ENCODE measurements around the gene RPTOR.

DNA sequence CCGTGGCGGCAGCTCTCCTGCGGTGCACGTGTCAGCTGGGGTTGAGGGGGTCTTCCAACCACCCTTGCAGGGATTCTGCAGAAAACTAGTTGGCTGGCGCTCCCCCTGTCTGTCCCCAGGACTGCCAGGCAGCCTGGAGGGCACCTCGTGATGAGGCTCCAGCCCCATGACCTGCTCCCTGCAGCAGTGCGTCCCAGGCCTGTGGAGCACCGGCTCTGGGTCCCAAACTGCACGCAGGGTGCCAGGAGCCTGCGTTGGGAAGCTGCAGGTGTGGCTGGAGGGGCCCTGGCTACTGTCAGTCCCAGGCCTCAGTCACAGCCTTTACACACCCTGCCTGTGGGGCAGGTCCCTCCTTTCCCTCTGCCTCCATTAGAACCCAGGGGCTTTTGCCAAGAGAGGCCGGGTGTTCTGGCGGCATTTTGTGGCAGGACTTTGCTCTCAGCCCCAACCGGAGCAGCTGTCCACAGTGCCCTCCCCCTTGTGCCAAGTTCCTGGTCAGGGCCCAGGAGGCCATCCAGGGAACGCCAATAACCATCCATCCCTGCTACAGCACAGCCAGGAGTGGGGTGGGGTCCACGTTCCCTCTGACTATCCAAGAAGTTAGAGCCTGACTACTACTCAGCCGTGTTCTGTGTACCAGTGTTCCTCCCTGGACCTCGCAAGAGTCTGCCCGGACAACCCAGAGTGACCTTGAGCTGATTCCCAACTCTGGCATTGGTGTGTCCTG is 456.2 kb downstream of the RPTOR start:
- no peak for TF ChIP-seq CTCF (IDR thresholded peaks at IDR 0.05)
- no peak for TF ChIP-seq EP300 (IDR thresholded peaks at IDR 0.05)

Data from upper lobe of left lung (tissue), 4 donors.